ENCODE measurements around the gene INMT.

The INMT gene

GRCh38 chr7:30751696-30752273 is at the start of gene INMT:
Gene INMT, plus strand, starts transcription at chr7:30752135. Its CDS starts 16 bp downstream, at chr7:30752151.
- no peaks in the 10 kb centered on the region for H3K27me3 ChIP-seq (ENCODE audit: insufficient read depth, low read length)
- no peak within 1 kb of the TSS for H2AFZ ChIP-seq (ENCODE audit: low read depth, low read length)
- no peaks in the 10 kb centered on the region for H3K36me3 ChIP-seq (ENCODE audit: insufficient read depth, low read length)
- no peak within 1 kb of the TSS for H3K4me3 ChIP-seq (ENCODE audit: low read length)
- H3K9me3 ChIP-seq (ENCODE audit: low read length) = no peaks in the 10 kb centered on the region
- H3K4me1 ChIP-seq (ENCODE audit: insufficient read depth, low read length) = no peaks in the 10 kb centered on the region

- no peaks in the 10 kb centered on the region for H3K36me3 ChIP-seq (ENCODE audit: insufficient read depth, low read length)
- no peak overlapping the region for H3K4me3 ChIP-seq (ENCODE audit: low read length)
- H3K9me3 ChIP-seq (ENCODE audit: low read length) = no peaks in the 10 kb centered on the region
- no peaks in the 10 kb centered on the region for H3K4me1 ChIP-seq (ENCODE audit: insufficient read depth, low read length)
- no peak overlapping the region for H2AFZ ChIP-seq (ENCODE audit: low read depth, low read length)
- peaks cover 12% of the 10 kb centered on the region for H3K27me3 ChIP-seq (ENCODE audit: insufficient read depth, low read length)
Measured at GRCh38 chr7:30702200-30702599, 49.7 kb upstream of the INMT start.

GRCh38 chr7:30703756-30704155 is 48.2 kb upstream of the INMT start:
- Histone ChIP-seq H3K4me1 (ENCODE audit: insufficient read depth, low read length) (no peaks in the 10 kb centered on the region), H3K27me3 (ENCODE audit: insufficient read depth, low read length) (peaks cover 9% of the 10 kb centered on the region), H3K36me3 (ENCODE audit: insufficient read depth, low read length) (no peaks in the 10 kb centered on the region), H3K4me3 (ENCODE audit: low read length) (no peak overlapping the region), H2AFZ (ENCODE audit: low read depth, low read length) (no peak overlapping the region), H3K9me3 (ENCODE audit: low read length) (no peaks in the 10 kb centered on the region)

- H3K4me3 ChIP-seq (ENCODE audit: low read length) = no peak overlapping the region
- H3K9me3 ChIP-seq (ENCODE audit: low read length) = no peaks in the 10 kb centered on the region
- H3K36me3 ChIP-seq (ENCODE audit: insufficient read depth, low read length) = no peaks in the 10 kb centered on the region
- peaks cover 4% of the 10 kb centered on the region for H3K4me1 ChIP-seq (ENCODE audit: insufficient read depth, low read length)
- no peak overlapping the region for H2AFZ ChIP-seq (ENCODE audit: low read depth, low read length)
- H3K27me3 ChIP-seq (ENCODE audit: insufficient read depth, low read length) = peaks cover 9% of the 10 kb centered on the region
Measured at GRCh38 chr7:30705008-30705407, 46.9 kb upstream of the INMT start.

GRCh38 chr7:30705596-30705995 is 46.3 kb upstream of the INMT start:
- Histone ChIP-seq H3K27me3 (ENCODE audit: insufficient read depth, low read length) (peaks cover 9% of the 10 kb centered on the region), H3K9me3 (ENCODE audit: low read length) (no peaks in the 10 kb centered on the region), H3K4me3 (ENCODE audit: low read length) (no peak overlapping the region), H2AFZ (ENCODE audit: low read depth, low read length) (no peak overlapping the region), H3K4me1 (ENCODE audit: insufficient read depth, low read length) (peaks cover 4% of the 10 kb centered on the region), H3K36me3 (ENCODE audit: insufficient read depth, low read length) (no peaks in the 10 kb centered on the region)

GRCh38 chr7:30706316-30706715 is 45.6 kb upstream of the INMT start:
- Histone ChIP-seq H3K4me3 (ENCODE audit: low read length) (no peak overlapping the region), H3K4me1 (ENCODE audit: insufficient read depth, low read length) (peaks cover 4% of the 10 kb centered on the region), H2AFZ (ENCODE audit: low read depth, low read length) (no peak overlapping the region), H3K36me3 (ENCODE audit: insufficient read depth, low read length) (no peaks in the 10 kb centered on the region), H3K27me3 (ENCODE audit: insufficient read depth, low read length) (peaks cover 4% of the 10 kb centered on the region), H3K9me3 (ENCODE audit: low read length) (no peaks in the 10 kb centered on the region)

GRCh38 chr7:30706908-30707307 is 45.0 kb upstream of the INMT start:
- Histone ChIP-seq H3K36me3 (ENCODE audit: insufficient read depth, low read length) (no peaks in the 10 kb centered on the region), H3K4me1 (ENCODE audit: insufficient read depth, low read length) (peaks cover 4% of the 10 kb centered on the region), H3K4me3 (ENCODE audit: low read length) (no peak overlapping the region), H2AFZ (ENCODE audit: low read depth, low read length) (no peak overlapping the region), H3K27me3 (ENCODE audit: insufficient read depth, low read length) (no peaks in the 10 kb centered on the region), H3K9me3 (ENCODE audit: low read length) (no peaks in the 10 kb centered on the region)

- peaks cover 4% of the 10 kb centered on the region for H3K4me1 ChIP-seq (ENCODE audit: insufficient read depth, low read length)
- no peaks in the 10 kb centered on the region for H3K36me3 ChIP-seq (ENCODE audit: insufficient read depth, low read length)
- H3K9me3 ChIP-seq (ENCODE audit: low read length) = no peaks in the 10 kb centered on the region
- H3K4me3 ChIP-seq (ENCODE audit: low read length) = no peak overlapping the region
- no peak overlapping the region for H2AFZ ChIP-seq (ENCODE audit: low read depth, low read length)
- no peaks in the 10 kb centered on the region for H3K27me3 ChIP-seq (ENCODE audit: insufficient read depth, low read length)
Measured at GRCh38 chr7:30707391-30708357, 44.3 kb upstream of the INMT start.

- Histone ChIP-seq H3K36me3 (ENCODE audit: insufficient read depth, low read length) (no peaks in the 10 kb centered on the region), H3K4me1 (ENCODE audit: insufficient read depth, low read length) (peaks cover 4% of the 10 kb centered on the region), H3K4me3 (ENCODE audit: low read length) (no peak overlapping the region), H2AFZ (ENCODE audit: low read depth, low read length) (no peak overlapping the region), H3K9me3 (ENCODE audit: low read length) (no peaks in the 10 kb centered on the region), H3K27me3 (ENCODE audit: insufficient read depth, low read length) (no peaks in the 10 kb centered on the region)
Measured at GRCh38 chr7:30708412-30708811, 43.5 kb upstream of the INMT start.

GRCh38 chr7:30708983-30709382 is 43.0 kb upstream of the INMT start:
- Histone ChIP-seq H3K36me3 (ENCODE audit: insufficient read depth, low read length) (no peaks in the 10 kb centered on the region), H3K4me3 (ENCODE audit: low read length) (no peak overlapping the region), H2AFZ (ENCODE audit: low read depth, low read length) (no peak overlapping the region), H3K9me3 (ENCODE audit: low read length) (no peaks in the 10 kb centered on the region), H3K27me3 (ENCODE audit: insufficient read depth, low read length) (no peaks in the 10 kb centered on the region), H3K4me1 (ENCODE audit: insufficient read depth, low read length) (peaks cover 4% of the 10 kb centered on the region)

- no peaks in the 10 kb centered on the region for H3K36me3 ChIP-seq (ENCODE audit: insufficient read depth, low read length)
Measured at GRCh38 chr7:30709549-30709948, 42.4 kb upstream of the INMT start.

GRCh38 chr7:30710669-30711068 is 41.3 kb upstream of the INMT start:
- H2AFZ ChIP-seq (ENCODE audit: low read depth, low read length) = no peak overlapping the region
- H3K27me3 ChIP-seq (ENCODE audit: insufficient read depth, low read length) = no peaks in the 10 kb centered on the region
- H3K4me3 ChIP-seq (ENCODE audit: low read length) = no peak overlapping the region
- H3K9me3 ChIP-seq (ENCODE audit: low read length) = no peaks in the 10 kb centered on the region
- peaks cover 4% of the 10 kb centered on the region for H3K4me1 ChIP-seq (ENCODE audit: insufficient read depth, low read length)
- H3K36me3 ChIP-seq (ENCODE audit: insufficient read depth, low read length) = no peaks in the 10 kb centered on the region

More at GRCh38 chr7:30709549-30709948, 42.4 kb upstream of the INMT start:
- no peak overlapping the region for H3K4me3 ChIP-seq (ENCODE audit: low read length)
- H2AFZ ChIP-seq (ENCODE audit: low read depth, low read length) = no peak overlapping the region
- peaks cover 4% of the 10 kb centered on the region for H3K4me1 ChIP-seq (ENCODE audit: insufficient read depth, low read length)
- no peaks in the 10 kb centered on the region for H3K9me3 ChIP-seq (ENCODE audit: low read length)
- H3K27me3 ChIP-seq (ENCODE audit: insufficient read depth, low read length) = no peaks in the 10 kb centered on the region

- H3K9me3 ChIP-seq (ENCODE audit: low read length) = no peaks in the 10 kb centered on the region
- H3K4me3 ChIP-seq (ENCODE audit: low read length) = no peak overlapping the region
- H3K36me3 ChIP-seq (ENCODE audit: insufficient read depth, low read length) = no peaks in the 10 kb centered on the region
- H3K4me1 ChIP-seq (ENCODE audit: insufficient read depth, low read length) = peaks cover 4% of the 10 kb centered on the region
- no peaks in the 10 kb centered on the region for H3K27me3 ChIP-seq (ENCODE audit: insufficient read depth, low read length)
- H2AFZ ChIP-seq (ENCODE audit: low read depth, low read length) = no peak overlapping the region
Measured at GRCh38 chr7:30713392-30713791, 38.5 kb upstream of the INMT start.
